Neutrophil (primary cell): ENCODE measurements around the gene MYH15.

Experiments used
- H3K27ac ChIP-seq: fragments of 200-600 bp; sonication (generic); 2 replicates; pipeline ENCODE4 v1.5.1; 2016; ENCODE audit warnings: mild to moderate bottlenecking, moderate library complexity
- H3K27me3 ChIP-seq: fragments of 200-600 bp; sonication (generic); 2 replicates; pipeline ENCODE4 v1.6.0; 2016; ENCODE audit warnings: mild to moderate bottlenecking
- H3K36me3 ChIP-seq: fragments of 200-600 bp; sonication (generic); 2 replicates; pipeline ENCODE4 v1.5.1; 2017
- H3K4me1 ChIP-seq, 2 experiments: fragments of 200-600 bp in 1 of 2; sonication (generic) in 1 of 2; 1 replicate in 1 of 2; 2 replicates in 1 of 2; pipeline versions ENCODE4 v1.5.1 to v1.6.1; 2013 to 2016; ENCODE audit warnings: low read depth in 1 of 2, low read length in 1 of 2, mild to moderate bottlenecking in 1 of 2, moderate library complexity in 1 of 2; ENCODE audit not compliant: control insufficient read depth in 1 of 2, insufficient read depth in 1 of 2
- H3K4me3 ChIP-seq, 2 experiments: fragments of 200-600 bp in 1 of 2; sonication (generic) in 1 of 2; 1 replicate in 1 of 2; 2 replicates in 1 of 2; pipeline ENCODE4 v1.5.1; 2013 to 2016; ENCODE audit warnings: low read depth in 1 of 2, low read length in 1 of 2, mild to moderate bottlenecking in 1 of 2, moderate library complexity in 1 of 2
- H3K9me3 ChIP-seq: fragments of 200-600 bp; sonication (generic); 2 replicates; pipeline ENCODE4 v1.5.1; 2016
- TF ChIP-seq, protein P1 (sequence below): fragments of 200-600 bp; sonication (generic); IDR thresholded peaks from 2 replicates; pipeline ENCODE4 v1.5.1; 2016; ENCODE audit warnings: antibody characterized with exemption

MYH15 gene

GRCh38 chr3:108485146-108485545, 25.2 kb downstream of the MYH15 start:
- no peaks in the 10 kb centered on the region for H3K4me1 ChIP-seq
- TF ChIP-seq, protein P1, sequence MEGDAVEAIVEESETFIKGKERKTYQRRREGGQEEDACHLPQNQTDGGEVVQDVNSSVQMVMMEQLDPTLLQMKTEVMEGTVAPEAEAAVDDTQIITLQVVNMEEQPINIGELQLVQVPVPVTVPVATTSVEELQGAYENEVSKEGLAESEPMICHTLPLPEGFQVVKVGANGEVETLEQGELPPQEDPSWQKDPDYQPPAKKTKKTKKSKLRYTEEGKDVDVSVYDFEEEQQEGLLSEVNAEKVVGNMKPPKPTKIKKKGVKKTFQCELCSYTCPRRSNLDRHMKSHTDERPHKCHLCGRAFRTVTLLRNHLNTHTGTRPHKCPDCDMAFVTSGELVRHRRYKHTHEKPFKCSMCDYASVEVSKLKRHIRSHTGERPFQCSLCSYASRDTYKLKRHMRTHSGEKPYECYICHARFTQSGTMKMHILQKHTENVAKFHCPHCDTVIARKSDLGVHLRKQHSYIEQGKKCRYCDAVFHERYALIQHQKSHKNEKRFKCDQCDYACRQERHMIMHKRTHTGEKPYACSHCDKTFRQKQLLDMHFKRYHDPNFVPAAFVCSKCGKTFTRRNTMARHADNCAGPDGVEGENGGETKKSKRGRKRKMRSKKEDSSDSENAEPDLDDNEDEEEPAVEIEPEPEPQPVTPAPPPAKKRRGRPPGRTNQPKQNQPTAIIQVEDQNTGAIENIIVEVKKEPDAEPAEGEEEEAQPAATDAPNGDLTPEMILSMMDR, result no peak
- H3K9me3 ChIP-seq, result no peaks in the 10 kb centered on the region
- no peak overlapping the region for H3K27ac ChIP-seq
- no peaks in the 10 kb centered on the region for H3K36me3 ChIP-seq
- H3K27me3 ChIP-seq, result no peaks in the 10 kb centered on the region
- no peak overlapping the region for H3K4me3 ChIP-seq

DNA sequence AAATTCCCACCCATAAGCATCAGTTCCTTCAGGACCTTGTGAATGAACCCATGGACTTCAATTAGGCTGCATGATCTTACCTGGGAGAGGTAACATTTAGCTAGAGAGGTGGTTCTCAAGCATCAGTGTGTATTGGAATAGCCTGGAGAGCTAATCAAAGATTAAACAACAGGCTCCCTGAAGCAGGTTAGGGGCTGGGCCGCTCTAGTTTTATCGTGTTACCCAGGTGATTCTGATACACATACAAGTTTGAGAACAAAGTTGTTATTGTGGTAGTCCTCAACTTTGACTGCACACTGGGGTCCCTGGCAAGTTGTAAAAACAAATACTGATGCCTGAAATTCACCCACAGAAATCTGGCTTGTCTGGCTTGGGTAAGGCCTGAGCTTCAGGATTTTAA, 31.2 kb downstream of the MYH15 start:
- Histone ChIP-seq H3K27ac (no peak overlapping the region), H3K4me3 (no peak overlapping the region), H3K36me3 (no peaks in the 10 kb centered on the region), H3K9me3 (no peaks in the 10 kb centered on the region), H3K27me3 (no peaks in the 10 kb centered on the region), H3K4me1 (no peaks in the 10 kb centered on the region)
- TF ChIP-seq, protein P1, result no peak

GRCh38 chr3:108477511-108478147, 32.8 kb downstream of the MYH15 start:
- no peak overlapping the region for H3K4me3 ChIP-seq
- H3K36me3 ChIP-seq, result no peaks in the 10 kb centered on the region
- no peaks in the 10 kb centered on the region for H3K27me3 ChIP-seq
- TF ChIP-seq, protein P1, result peak; percentile 43
- no peak overlapping the region for H3K27ac ChIP-seq
- H3K9me3 ChIP-seq, result no peaks in the 10 kb centered on the region
- no peaks in the 10 kb centered on the region for H3K4me1 ChIP-seq

DNA sequence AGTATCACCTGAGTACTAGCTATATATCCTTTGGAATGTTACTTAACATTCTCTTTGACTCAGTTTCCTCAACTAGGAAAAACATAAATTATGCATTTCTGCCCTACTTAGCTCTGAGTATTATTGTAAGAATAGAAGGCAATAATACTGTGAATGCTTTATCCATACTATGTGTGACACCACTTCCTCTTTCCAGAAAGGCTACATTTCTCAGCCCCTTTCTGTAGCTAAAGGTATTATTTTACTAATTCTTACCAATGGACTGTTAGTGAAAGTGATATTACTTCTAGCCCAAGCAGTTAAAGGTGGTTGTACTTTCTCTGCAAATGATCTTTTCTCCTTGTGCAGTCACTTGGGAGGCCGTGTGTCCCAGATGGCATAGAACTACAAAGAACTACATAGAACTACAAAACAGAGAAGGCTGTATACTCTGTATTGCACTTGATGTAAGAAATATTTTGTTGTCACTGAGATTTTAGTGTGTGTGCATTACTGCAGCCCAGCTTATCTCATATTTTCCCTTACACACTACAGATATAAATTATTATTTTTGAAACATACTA, 35.1 kb downstream of the MYH15 start:
- Histone ChIP-seq H3K4me1 (no peaks in the 10 kb centered on the region), H3K27me3 (no peaks in the 10 kb centered on the region), H3K27ac (no peak overlapping the region), H3K4me3 (no peak overlapping the region), H3K9me3 (no peaks in the 10 kb centered on the region), H3K36me3 (no peaks in the 10 kb centered on the region)
- TF ChIP-seq, protein P1, result no peak

DNA sequence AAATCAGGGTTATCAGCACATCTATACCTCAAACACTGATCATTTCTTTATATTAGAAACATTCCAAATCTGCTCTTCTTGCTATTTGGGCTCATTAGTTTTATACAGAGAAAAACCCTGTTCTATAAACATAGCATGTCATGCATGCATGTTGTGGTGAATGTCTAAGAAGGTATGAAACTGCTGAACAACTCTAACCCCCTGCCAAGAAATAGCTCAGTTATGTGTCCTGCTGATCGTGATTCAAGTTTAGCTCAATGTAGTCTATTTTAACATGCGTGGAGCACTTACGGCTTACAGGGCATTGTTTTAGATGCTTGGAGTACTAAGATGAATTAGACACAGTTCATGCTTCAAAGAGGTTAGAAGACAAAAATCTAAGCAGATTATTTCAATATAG, 35.8 kb downstream of the MYH15 start:
- H3K36me3 ChIP-seq, result no peaks in the 10 kb centered on the region
- TF ChIP-seq, protein P1, result no peak
- H3K4me3 ChIP-seq, result no peak overlapping the region

More for the DNA sequence above, 35.8 kb downstream of the MYH15 start:
- no peaks in the 10 kb centered on the region for H3K9me3 ChIP-seq
- H3K4me1 ChIP-seq, result no peaks in the 10 kb centered on the region
- H3K27me3 ChIP-seq, result no peaks in the 10 kb centered on the region
- H3K27ac ChIP-seq, result no peak overlapping the region
